Measurements from ENCODE around the gene KLK14. TPM values are rescaled to one million over a fixed set of nuclear protein-coding genes. Genes with fewer than 3 reads are reported as not detected.

KLK14 gene
- total and polyA plus RNA-seq, 2 of the 8 experiments (the other 6 are each of a cell fraction or from before 2014, with no cell fraction given): 0.09 to 1.2 TPM

- DNase-seq (ENCODE audit: low read depth in 1 of 2, low spot score in 2 of 2) (no peak), FAIRE-seq (no peak)
- Histone ChIP-seq H2BK5ac (ENCODE audit: low read depth, low read length) (no peak overlapping the region), H3K23me2 (ENCODE audit: low read depth, low read length) (no peaks in the 10 kb centered on the region; the same call in 1 of the 2 replicates), H4K91ac (replicated peaks; ENCODE audit: insufficient read length, low read length) (no peak overlapping the region), H3K9me3 (ENCODE audit: insufficient read depth in 2 of 2, low read depth in 1 of 2, low read length in 1 of 2) (no peaks in the 10 kb centered on the region), H3K23ac (ENCODE audit: insufficient read length) (no peak overlapping the region), H3K36me3 (ENCODE audit: control insufficient read depth in 2 of 4, insufficient read depth in 4 of 4, low read length in 3 of 4) (no peaks in the 10 kb centered on the region), H3K79me2 (ENCODE audit: control insufficient read depth in 1 of 2, insufficient read depth in 2 of 2, low read length in 2 of 2) (no peaks in the 10 kb centered on the region), H3K79me1 (ENCODE audit: low read depth, low read length) (no peaks in the 10 kb centered on the region), H3K4me3 (ENCODE audit: extremely low read depth in 1 of 4, insufficient read depth in 2 of 4, low read depth in 3 of 4, low read length in 4 of 4) (no peak overlapping the region), H3K4ac (replicated peaks; ENCODE audit: insufficient read length, low read depth, low read length) (no peak overlapping the region), H4K20me1 (replicated peaks in 1 of 2; ENCODE audit: control insufficient read depth in 1 of 2, insufficient read depth in 2 of 2, low read length in 2 of 2) (no peaks in the 10 kb centered on the region), H3K14ac (ENCODE audit: insufficient read length) (no peak overlapping the region), H3K4me1 (replicated peaks in 1 of 4; ENCODE audit: control insufficient read depth in 3 of 4, insufficient read depth in 4 of 4, low read length in 3 of 4) (peaks cover 0 to 2% (median 0%) of the 10 kb centered on the region in 4 experiments; a peak in 1 of 7 replicates), H2AK5ac (ENCODE audit: low read depth, low read length) (no peak overlapping the region), H3K4me2 (ENCODE audit: insufficient read depth in 1 of 2, low read depth in 2 of 2, low read length in 2 of 2) (no peak overlapping the region), H4K5ac (ENCODE audit: insufficient read length, low read depth, low read length) (no peak overlapping the region), H2BK15ac (ENCODE audit: low read length) (no peak overlapping the region), H4K8ac (ENCODE audit: extremely low read depth, insufficient read depth, low read length) (no peak overlapping the region), H2AFZ (ENCODE audit: low read length) (no peak overlapping the region), H2BK20ac (ENCODE audit: low read length) (no peak overlapping the region), H2BK12ac (ENCODE audit: low read depth, low read length) (no peak overlapping the region), H3K18ac (ENCODE audit: extremely low read depth, low read length) (no peak overlapping the region), H3K9ac (replicated peaks in 1 of 4; ENCODE audit: extremely low read depth in 1 of 4, low read depth in 3 of 4, low read length in 3 of 4) (no peak overlapping the region), H3K27ac (ENCODE audit: low read depth, low read length) (no peak overlapping the region), H3K56ac (replicated peaks; ENCODE audit: insufficient read length, low read depth, low read length) (no peak overlapping the region), H2BK120ac (replicated peaks; ENCODE audit: low read depth, low read length) (no peak overlapping the region), H3K27me3 (replicated peaks in 1 of 4; ENCODE audit: control insufficient read depth in 3 of 4, extremely low read depth in 1 of 4, insufficient read depth in 3 of 4, low read length in 3 of 4) (no peaks in the 10 kb centered on the region; a peak in 1 of 7 replicates)
- no peak for TF ChIP-seq E2F6 (IDR thresholded peaks at IDR 0.05)
- TF ChIP-seq NANOG (IDR thresholded peaks at IDR 0.05; ENCODE audit: insufficient read depth, low read depth, low read length, poor library complexity, severe bottlenecking): no peak
- TF ChIP-seq YY1 (IDR thresholded peaks at IDR 0.05; ENCODE audit: low read depth, low read length): no peak
- TF ChIP-seq HDAC2 (IDR thresholded peaks at IDR 0.05; ENCODE audit: borderline replicate concordance in 1 of 2, low read depth in 2 of 2, low read length in 2 of 2): no peak
- no peak for TF ChIP-seq HDAC6 (IDR thresholded peaks at IDR 0.05; ENCODE audit: low read depth, low read length)
- no peak for TF ChIP-seq CHD2 (IDR thresholded peaks at IDR 0.05; ENCODE audit: low read length)
- no peak for TF ChIP-seq POU5F1 (IDR thresholded peaks at IDR 0.05; ENCODE audit: low read depth, low read length)
- no peak for TF ChIP-seq GABPA (IDR thresholded peaks at IDR 0.05; ENCODE audit: borderline replicate concordance, insufficient read depth, low read length)
- no peak for TF ChIP-seq TCF12 (IDR thresholded peaks at IDR 0.05; ENCODE audit: low read depth, low read length)
- no peak for TF ChIP-seq TBP (IDR thresholded peaks at IDR 0.05; ENCODE audit: low read depth, low read length)
- TF ChIP-seq TAF7 (optimal IDR thresholded peaks at IDR 0.05; ENCODE audit: borderline replicate concordance, low read depth, low read length): no peak
- no peak for TF ChIP-seq EGR1 (IDR thresholded peaks at IDR 0.05; ENCODE audit: borderline replicate concordance, low read depth, low read length)
- TF ChIP-seq CREB1 (IDR thresholded peaks at IDR 0.05): no peak
- TF ChIP-seq BRCA1 (IDR thresholded peaks at IDR 0.05; ENCODE audit: low read depth, low read length): no peak
- CTCF ChIA-PET (ENCODE audit: partially characterized antibody): interaction anchor here (1.5 kb wide), 1 partner anchor 13 kb away, joined by 4 read pairs; no protein-coding TSS in a partner anchor
- POLR2A ChIA-PET (ENCODE audit: partially characterized antibody): no interaction called here
- 80% methylated on average over 9 of the region's 9 CpGs; no CpG with 5 or more reads in 1 of the 2 experiments for WGBS, 2 experiments (ENCODE audit: extremely low coverage in 1 of 2, insufficient coverage in 1 of 2, insufficient read length in 1 of 2, insufficient replicate concordance in 2 of 2, low coverage in 1 of 2, low lambda C conversion rate in 2 of 2, missing lambda C conversion rate in 1 of 2)
Measured at GRCh38 chr19:51124216-51124615, 41.5 kb upstream of the KLK14 start.
